Motor neuron (in vitro differentiated cells): ENCODE data around the gene C8A. TPM values are rescaled to one million over a fixed set of nuclear protein-coding genes. Genes with fewer than 3 reads are reported as not detected.
A peak's percentile ranks its signal among the peaks of the same experiment; 100 is the strongest.

Source experiments
- ATAC-seq, 8 experiments: fragments of 200-7000 bp; cut with Tn5 transposase; replicated peaks in 6 of 8; 2 replicates each; pipeline ENCODE4 v1.8.0; 2021; ENCODE audit warnings: mild to moderate bottlenecking in 8 of 8, moderate library complexity in 8 of 8
- H3K27ac ChIP-seq, 2 donors: fragments of 250-450 bp; sonication (Bioruptor Pico); 2 replicates each; pipeline ENCODE4 v1.9.0; 2021; ENCODE audit warnings: antibody characterized with exemption in 2 of 2, mild to moderate bottlenecking in 2 of 2, moderate library complexity in 1 of 2
- H3K4me1 ChIP-seq, 2 donors: fragments of 250-450 bp; sonication (Bioruptor Pico); replicated peaks in 1 of 2; 2 replicates each; pipeline ENCODE4 v1.6.1; 2021; ENCODE audit warnings: antibody characterized with exemption in 2 of 2, mild to moderate bottlenecking in 2 of 2, moderate library complexity in 1 of 2
- H3K4me3 ChIP-seq, 5 donors: fragments of 250-450 bp; sonication (Bioruptor Pico); 2 replicates each; pipeline ENCODE4 v1.9.0; 2021; ENCODE audit warnings: antibody characterized with exemption in 5 of 5, mild to moderate bottlenecking in 5 of 5, moderate library complexity in 4 of 5
- WGBS, 10 experiments: fragments of 450-650 bp; shearing (Covaris generic); methylation state at CpG; one replicate each; pipeline ENCODE4 v1.0.0; 2022; 5-methylcytosine and 5-hydroxymethylcytosine counted together
- in situ Hi-C, 9 experiments: fragments of 400-800 bp; cut with MboI; loops; one replicate each; pipeline ENCODE4 v1.15.0; 2021; ENCODE audit warnings: low sequenced_read_pairs in 9 of 9, low pct_unique_long_range_greater_than_20kb in 2 of 9; ENCODE audit not compliant: unreplicated experiment in 9 of 9
- total RNA-seq, 8 experiments: library from RNA; unstranded; fragments of 300-600 nt; gene quantifications; 2 replicates each; pipeline versions ENCODE4 v1.2.3 to v1.2.4, GENCODE V29; 2022

Gene C8A
- total RNA-seq, 8 experiments from 2014 or later: 0.09 TPM; not detected in 7

DNA sequence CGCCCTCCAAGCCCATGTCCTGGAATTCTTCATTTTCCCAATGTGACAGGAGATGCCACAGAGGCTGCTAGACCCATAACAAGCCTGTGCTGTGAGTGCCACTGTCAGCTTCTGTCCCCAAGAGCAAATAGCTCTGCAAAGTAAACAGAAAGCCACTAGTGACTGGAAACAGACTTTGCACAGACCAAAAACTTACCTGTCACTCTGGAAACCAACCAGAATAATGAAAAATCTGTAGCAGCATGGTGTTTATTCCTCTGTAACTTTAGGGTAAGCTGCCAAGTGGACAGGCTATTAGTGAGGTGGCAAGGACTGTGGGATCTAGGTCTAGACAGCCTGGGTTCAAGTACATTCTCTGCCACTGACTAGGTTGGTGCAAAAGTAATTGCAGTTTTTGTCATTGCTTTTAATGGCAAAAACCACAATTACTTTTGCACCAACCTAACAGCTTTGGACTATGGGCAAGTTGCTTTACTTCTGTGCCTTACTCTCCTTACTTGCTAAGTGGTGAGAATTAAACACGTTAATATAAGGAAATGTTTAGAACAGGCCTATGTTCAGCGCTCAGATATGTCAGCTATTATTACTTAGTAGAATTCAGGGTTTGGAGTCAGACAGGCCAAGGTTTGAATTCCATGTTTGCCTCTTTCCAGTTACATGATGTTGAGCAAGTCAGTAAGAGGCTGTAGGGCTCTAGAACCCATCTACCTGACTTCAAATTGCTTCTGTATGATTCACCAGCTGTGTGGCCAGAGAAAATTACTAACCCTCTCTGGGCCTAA is 111.5 kb downstream of the C8A start, which contains the start of gene C8B:
Gene C8B (minus strand): TSS at position 100 of the 782 bp plus-strand sequence. CDS start 67 bp downstream, at position 33.
- Histone ChIP-seq H3K4me3 (no peak within 1 kb of the TSS), H3K4me1 (peaks cover 12 to 24% of the 10 kb centered on the region in 2 donors), H3K27ac (no peak within 1 kb of the TSS)
- in situ Hi-C loops: no loop called here
- peak in 1 of 8 experiments; percentile 19 for ATAC-seq
- 63 to 100% (median 92%) methylated on average over 2 to 3 of the region's 3 CpGs; no CpG with 5 or more reads in 3 of the 10 experiments for WGBS, 10 experiments

DNA sequence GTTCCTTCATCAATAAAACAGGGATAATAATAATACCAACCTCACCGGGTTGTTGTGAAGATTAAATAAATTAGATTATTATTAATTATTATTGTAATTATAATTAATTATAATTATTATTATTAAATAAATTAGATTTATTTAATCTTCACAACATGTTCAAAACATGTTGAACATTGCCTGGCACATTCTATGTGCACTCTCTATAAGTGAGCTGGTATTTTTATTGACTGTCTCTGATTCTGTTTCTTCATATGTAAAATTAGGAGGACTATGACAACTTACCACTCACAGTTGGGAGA is 112.1 kb downstream of the C8A start:
- in situ Hi-C loops: no loop called here
- H3K4me1 ChIP-seq: peaks cover 12 to 24% of the 10 kb centered on the region in 2 donors
- no peak for ATAC-seq
- H3K4me3 ChIP-seq: no peak overlapping the region
- 67 to 100% (median 89%) methylated on average over 1 of the region's 1 CpG; no CpG with 5 or more reads in 1 of the 10 experiments for WGBS, 10 experiments
- H3K27ac ChIP-seq: no peak overlapping the region

DNA sequence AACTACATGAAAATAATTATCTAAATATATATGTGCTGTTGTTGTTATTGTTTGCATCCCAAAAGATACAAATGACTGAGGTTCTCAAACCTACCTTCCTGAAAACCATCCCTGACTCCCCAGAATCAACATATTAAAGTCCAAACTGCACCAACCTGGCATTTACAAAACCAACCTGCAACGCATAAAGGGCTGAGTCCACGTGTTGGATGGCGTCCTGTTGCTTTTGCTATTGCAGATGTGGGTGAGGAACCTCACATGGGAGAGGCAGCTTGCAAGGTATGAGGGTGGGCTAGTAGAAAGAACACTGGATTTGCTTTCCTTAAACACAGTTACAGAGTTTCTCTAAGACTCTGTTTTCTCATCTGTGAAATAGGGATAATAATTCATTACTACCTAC is 112.8 kb downstream of the C8A start:
- in situ Hi-C loops: no loop called here
- WGBS, 10 experiments: 20 to 94% (median 87%) methylated on average over 1 to 3 of the region's 3 CpGs; no CpG with 5 or more reads in 4 of the 10 experiments
- Histone ChIP-seq H3K4me1 (peaks cover 12 to 24% of the 10 kb centered on the region in 2 donors), H3K27ac (no peak overlapping the region), H3K4me3 (no peak overlapping the region)
- ATAC-seq: no peak

Other genes with a start within 250 kb of the C8A start
- 10 to 100 TPM in 4 of 8 experiments, 1 to 10 TPM in 4; 3.5 to 14.3 (median 9.9) TPM for gene PRKAA2, start 209.5 kb upstream of the C8A start, total RNA-seq
- 1 to 10 TPM in 1 of 8 experiments, under 1 TPM in 7; 0.13 to 1.1 (median 0.54) TPM for gene FYB2, start 35.4 kb upstream of the C8A start, total RNA-seq
- under 1 TPM in 2 of 8 experiments, not detected in 6; 0.19 to 0.55 TPM for gene C8B, start 111.2 kb downstream of the C8A start, total RNA-seq